HCT116 (cell line): ENCODE results near the gene IRGC. TPM values are rescaled to one million over a fixed set of nuclear protein-coding genes. Genes with fewer than 3 reads are reported as not detected.
A peak's percentile ranks its signal among the peaks of the same experiment; 100 is the strongest.

Experiments used
- ATAC-seq: fragments of 200-7000 bp; cut with Tn5 transposase; 2 replicates; pipeline ENCODE4 v1.9.1; 2020; ENCODE audit warnings: mild to moderate bottlenecking, moderate library complexity
- BruUV-seq: library from RNA; stranded (reverse); fragments of 400-500 nt; replicated peaks from 2 replicates; lab custom pipeline; 2021; lab: Mats Ljungman, UMichigan
- CTCF ChIA-PET: fragments of 300-600 bp; sonication (Branson Sonifier 250); formaldehyde crosslinking; loops from one replicate; lab custom pipeline; 2021; ENCODE audit warnings: antibody characterized with exemption; lab: Charles Lee
- POLR2A ChIA-PET: fragments of 300-600, 350-600 bp; sonication (Branson Sonifier 250); formaldehyde crosslinking; loops from one replicate; lab custom pipeline; 2021; ENCODE audit warnings: antibody characterized with exemption; lab: Charles Lee
- RAD21 ChIA-PET, 2 experiments: fragments of 300-600 bp; sonication (Branson Sonifier 250); formaldehyde crosslinking; loops; one replicate each; lab custom pipeline; 2023; ENCODE audit warnings: low total read pairs in 2 of 2; ENCODE audit not compliant: uncharacterized antibody in 2 of 2, unreplicated experiment in 2 of 2, low non-redundant PET in 1 of 2; lab: Charles Lee
- DNase-seq: peaks from one replicate; pipeline ENCODE4 v3.0.0-alpha.2; 2010; ENCODE audit warnings: low read depth, low spot score
- H2AFZ ChIP-seq: fragments of 200-600 bp; shearing (Covaris generic), sonication (generic); 2 replicates; pipeline ENCODE4 v1.6.1; 2017; ENCODE audit warnings: low read depth, mixed run types, mixed read lengths, antibody characterized with exemption, low read length; ENCODE audit not compliant: poor library complexity, severe bottlenecking
- H3K27ac ChIP-seq: 2 replicates; pipeline ENCODE4 v1.5.1; 2012; ENCODE audit warnings: low read depth, low read length
- H3K27me3 ChIP-seq: fragments of 200-600 bp; sonication (generic); 2 replicates; pipeline ENCODE4 v1.6.1; 2016; ENCODE audit warnings: mixed run types, low read length, mixed read lengths; ENCODE audit not compliant: insufficient read depth
- H3K36me3 ChIP-seq, 2 experiments: fragments of 200-500 bp in 1 of 2; fragments of 200-600 bp in 1 of 2; sonication (Bioruptor generic) in 1 of 2; sonication (generic) in 1 of 2; 2 replicates each; pipeline versions ENCODE4 v1.5.1 to v1.6.1; 2014 to 2016; ENCODE audit warnings: low read length in 2 of 2, inconsistent platforms in 1 of 2, mixed read lengths in 1 of 2, mixed run types in 1 of 2; ENCODE audit not compliant: insufficient read depth in 2 of 2, control insufficient read depth in 1 of 2
- H3K4me1 ChIP-seq, 2 experiments: fragments of 200-600 bp in 1 of 2; sonication (generic) in 1 of 2; 2 replicates each; pipeline versions ENCODE4 v1.5.1 to v1.6.1; 2012 to 2017; ENCODE audit warnings: low read length in 2 of 2, inconsistent platforms in 1 of 2, mild to moderate bottlenecking in 1 of 2, mixed read lengths in 1 of 2, mixed run types in 1 of 2, moderate library complexity in 1 of 2; ENCODE audit not compliant: insufficient read depth in 2 of 2, control insufficient read depth in 1 of 2
- H3K4me2 ChIP-seq: fragments of 200-600 bp; sonication (generic); 2 replicates; pipeline ENCODE4 v1.6.1; 2017; ENCODE audit warnings: mixed run types, low read length, mixed read lengths
- H3K4me3 ChIP-seq, 2 experiments: fragments of 200-600 bp in 1 of 2; sonication (generic) in 1 of 2; replicated peaks in 1 of 2; 2 replicates each; pipeline ENCODE4 v1.5.1; 2011 to 2016; ENCODE audit warnings: low read length in 2 of 2, control low read depth in 1 of 2, low read depth in 1 of 2, mild to moderate bottlenecking in 1 of 2, mixed read lengths in 1 of 2, mixed run types in 1 of 2
- H3K79me2 ChIP-seq: fragments of 200-600 bp; sonication (generic); 2 replicates; pipeline ENCODE4 v1.6.1; 2017; ENCODE audit warnings: mild to moderate bottlenecking, mixed run types, low read length, moderate library complexity, mixed read lengths; ENCODE audit not compliant: insufficient read depth
- H3K9ac ChIP-seq: fragments of 200-600 bp; sonication (generic); 2 replicates; pipeline ENCODE4 v1.6.1; 2016; ENCODE audit warnings: low read length, mixed read lengths
- H3K9me2 ChIP-seq: fragments of 200-600 bp; sonication (generic), shearing (Covaris generic); 2 replicates; pipeline ENCODE4 v1.6.1; 2017; ENCODE audit warnings: mixed run types, mild to moderate bottlenecking, moderate library complexity; ENCODE audit not compliant: insufficient read depth
- H3K9me3 ChIP-seq, 2 experiments: fragments of 200-500 bp in 1 of 2; fragments of 200-600 bp in 1 of 2; sonication (Bioruptor generic) in 1 of 2; sonication (generic) in 1 of 2; 2 replicates each; pipeline ENCODE4 v1.6.1; 2014 to 2017; ENCODE audit warnings: low read length in 2 of 2, mixed read lengths in 2 of 2, inconsistent platforms in 1 of 2, low read depth in 1 of 2, mild to moderate bottlenecking in 1 of 2, mixed run types in 1 of 2, moderate library complexity in 1 of 2; ENCODE audit not compliant: control insufficient read depth in 1 of 2, insufficient read depth in 1 of 2
- H4K20me1 ChIP-seq: fragments of 200-600 bp; sonication (generic), shearing (Covaris generic); 2 replicates; pipeline ENCODE4 v1.6.1; 2017; ENCODE audit warnings: mixed run types, mild to moderate bottlenecking, moderate library complexity; ENCODE audit not compliant: insufficient read depth
- ATF3 ChIP-seq: IDR thresholded peaks from 2 replicates; pipeline ENCODE4 v1.6.1; 2012
- CBX3 ChIP-seq: IDR thresholded peaks from 2 replicates; pipeline ENCODE4 v1.6.1; 2012; ENCODE audit warnings: low read depth
- CEBPB ChIP-seq: IDR thresholded peaks from 2 replicates; pipeline ENCODE4 v1.6.1; 2012; ENCODE audit warnings: low read depth
- CTCF ChIP-seq, 3 experiments: fragments of 200-600 bp in 1 of 3; sonication (generic) in 1 of 3; IDR thresholded peaks in 2 of 3; conservative IDR thresholded peaks in 1 of 3; 2 replicates each; pipeline ENCODE4 v1.5.1; 2012 to 2017; ENCODE audit warnings: low read depth in 2 of 3, low read length in 2 of 3, antibody characterized with exemption in 1 of 3, borderline replicate concordance in 1 of 3, control low read depth in 1 of 3, mild to moderate bottlenecking in 1 of 3, mixed read lengths in 1 of 3, mixed run types in 1 of 3, moderate library complexity in 1 of 3; ENCODE audit not compliant: insufficient read depth in 1 of 3
- EGR1 ChIP-seq: IDR thresholded peaks from 2 replicates; pipeline ENCODE4 v1.6.1; 2012; ENCODE audit warnings: low read depth
- ELF1 ChIP-seq: IDR thresholded peaks from 2 replicates; pipeline ENCODE4 v1.6.1; 2012; ENCODE audit warnings: low read depth, borderline replicate concordance
- EZH2 ChIP-seq: fragments of 200-600 bp; sonication (generic); IDR thresholded peaks from 2 replicates; pipeline ENCODE4 v1.6.1; 2017; ENCODE audit warnings: antibody characterized with exemption, mixed run types
- EZH2phosphoT487 ChIP-seq: fragments of 200-600 bp; IDR thresholded peaks from 2 replicates; pipeline ENCODE4 v1.6.1; 2018; ENCODE audit warnings: antibody characterized with exemption, borderline replicate concordance
- FOSL1 ChIP-seq: IDR thresholded peaks from 2 replicates; pipeline ENCODE4 v1.6.1; 2012; ENCODE audit warnings: low read depth
- JUND ChIP-seq: IDR thresholded peaks from 2 replicates; pipeline ENCODE4 v1.6.1; 2012
- POLR2AphosphoS5 ChIP-seq: IDR thresholded peaks from 2 replicates; pipeline ENCODE4 v1.6.1; 2011; ENCODE audit warnings: mild to moderate bottlenecking, low read depth, low read length, moderate library complexity
- RAD21 ChIP-seq: IDR thresholded peaks from 2 replicates; pipeline ENCODE4 v1.6.1; 2012; ENCODE audit warnings: low read depth, mild to moderate bottlenecking
- REST ChIP-seq: IDR thresholded peaks from 2 replicates; pipeline ENCODE4 v1.6.1; 2012; ENCODE audit warnings: low read depth
- SIN3A ChIP-seq: IDR thresholded peaks from 2 replicates; pipeline ENCODE4 v1.6.1; 2012; ENCODE audit warnings: low read depth
- SP1 ChIP-seq: IDR thresholded peaks from 2 replicates; pipeline ENCODE4 v1.6.1; 2012; ENCODE audit warnings: low read depth
- SRF ChIP-seq: IDR thresholded peaks from 2 replicates; pipeline ENCODE4 v1.6.1; 2012; ENCODE audit warnings: low read depth
- TCF7L2 ChIP-seq: IDR thresholded peaks from 2 replicates; pipeline ENCODE4 v1.7.0; 2011; ENCODE audit warnings: borderline replicate concordance, inconsistent platforms; ENCODE audit not compliant: insufficient read depth, insufficient read length; ENCODE audit errors: extremely low read depth
- YY1 ChIP-seq: IDR thresholded peaks from 2 replicates; pipeline ENCODE4 v1.6.1; 2011; ENCODE audit warnings: low read length, low read depth, moderate library complexity, mild to moderate bottlenecking; ENCODE audit not compliant: insufficient replicate concordance; ENCODE audit errors: extremely low read depth
- ZBTB33 ChIP-seq: IDR thresholded peaks from 2 replicates; pipeline ENCODE4 v1.6.1; 2011; ENCODE audit warnings: mild to moderate bottlenecking, low read length, moderate library complexity; ENCODE audit not compliant: insufficient replicate concordance; ENCODE audit errors: extremely low read depth
- intact Hi-C: fragments of 100-400 bp; cut with micrococcal nuclease; formaldehyde crosslinking; loops from 2 replicates; pipeline ENCODE4 v1.10.0; 2022
- total RNA-seq: library from RNA; stranded (reverse); gene quantifications from one replicate; pipeline ENCODE4 v1.2.1, GENCODE V29; 2021; ENCODE audit not compliant: unreplicated experiment

The IRGC gene
- total RNA-seq, 1 experiment from 2014 or later, result not detected

DNA sequence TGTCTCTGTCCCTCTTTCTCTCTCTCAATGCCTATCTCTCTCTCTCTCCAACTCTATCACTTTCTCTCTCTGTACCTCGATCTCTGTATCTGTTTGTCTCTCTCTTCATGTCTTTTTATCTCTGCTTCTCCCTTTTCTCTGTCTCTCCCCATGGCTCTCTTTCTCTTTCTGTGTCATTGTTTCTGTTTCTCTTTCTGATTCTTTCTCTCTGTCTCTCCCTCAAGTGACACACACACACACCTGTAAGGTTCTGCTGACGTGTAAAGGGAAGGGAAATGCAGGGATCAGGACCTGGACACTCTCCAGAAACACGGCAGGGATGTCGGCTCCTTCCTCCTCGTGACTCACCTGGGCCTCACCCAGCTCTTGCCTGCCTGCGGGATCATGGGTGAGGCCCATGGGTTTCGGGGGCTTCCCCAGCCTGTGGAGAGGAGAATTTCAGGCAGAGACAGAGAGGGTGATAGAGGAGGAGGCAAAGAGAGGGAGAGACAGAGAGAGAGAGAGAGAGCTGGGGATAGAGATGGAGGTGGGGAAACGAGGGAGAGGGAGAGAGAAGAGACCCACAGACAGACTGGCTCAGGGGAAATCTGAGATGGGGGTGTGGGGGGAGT lies 40.5 kb upstream of the IRGC start:
- H3K4me1 ChIP-seq, result peaks cover 37 to 69% of the 10 kb centered on the region in 2 experiments
- no TSS peak for BruUV-seq
- H3K27ac ChIP-seq, result peak overlapping the region; percentile 72
- no peak overlapping the region for H2AFZ ChIP-seq
- H3K4me3 ChIP-seq, result peak overlapping the region in 1 of 2 experiments; percentile 34; a peak in 3 of 4 replicates
- H3K9me3 ChIP-seq, result no peaks in the 10 kb centered on the region
- H3K79me2 ChIP-seq, result no peaks in the 10 kb centered on the region; the same call in 1 of the 2 replicates
- H3K36me3 ChIP-seq, result no peaks in the 10 kb centered on the region
- H3K9me2 ChIP-seq, result no peaks in the 10 kb centered on the region
- H4K20me1 ChIP-seq, result no peaks in the 10 kb centered on the region
- ChIA-PET POLR2A (interaction anchor here (0.7 to 2.0 kb wide), 4 partner anchors 12 to 50 kb away, joined by 3 to 8 read pairs (median 3); no protein-coding TSS in a partner anchor), RAD21 (interaction anchor here in 1 of 2 experiments (0.6 kb wide), 1 partner anchor 109 kb away, joined by 4 read pairs; no protein-coding TSS in a partner anchor), CTCF (no interaction called here)
- H3K4me2 ChIP-seq, result peak overlapping the region; percentile 70
- no peaks in the 10 kb centered on the region for H3K27me3 ChIP-seq
- DNase-seq (peak; percentile 92), ATAC-seq (peak; percentile 89)
- peak overlapping the region; percentile 54 for H3K9ac ChIP-seq
- intact Hi-C loops, result loop anchor here (10.0 kb wide), 1 partner anchor 109 kb away; the partner anchor contains the start of gene KCNN4
- peak; percentile 83; the same call in 1 of the 2 replicates for TF ChIP-seq CBX3
- TF ChIP-seq SP1, result peak; percentile 93
- TF ChIP-seq ZBTB33, result peak; percentile 50
- no peak for TF ChIP-seq REST
- TF ChIP-seq JUND, result peak; percentile 93
- no peak for TF ChIP-seq ELF1
- no peak for TF ChIP-seq EGR1
- peak; percentile 89 for TF ChIP-seq FOSL1
- TF ChIP-seq TCF7L2, result peak; percentile 44
- TF ChIP-seq EZH2phosphoT487, result no peak
- no peak for TF ChIP-seq CTCF (IDR thresholded peaks at IDR 0.05 in 2 of 3, conservative IDR thresholded peaks at IDR 0.05 in 1 of 3; ENCODE audit: borderline replicate concordance in 1 of 3, insufficient read depth in 1 of 3, low read depth in 2 of 3, low read length in 2 of 3)
- TF ChIP-seq SIN3A, result no peak; the same call in 1 of the 2 replicates
- TF ChIP-seq RAD21, result no peak
- TF ChIP-seq EZH2, result no peak
- TF ChIP-seq SRF, result no peak; the same call in 1 of the 2 replicates
- TF ChIP-seq POLR2AphosphoS5, result peak; percentile 48; the same call in 1 of the 2 replicates
- no peak; the same call in 1 of the 2 replicates for TF ChIP-seq CEBPB
- peak; percentile 65 for TF ChIP-seq YY1
- TF ChIP-seq ATF3, result no peak
